GM12878 (cell line): Measurements from ENCODE around the gene RAP1B. TPM values are rescaled to one million over a fixed set of nuclear protein-coding genes. Genes with fewer than 3 reads are reported as not detected.

Source experiments
- BACH1 ChIP-seq: fragments of 450-650 bp; IDR thresholded peaks from 2 replicates; pipeline ENCODE4 v1.6.1; 2017; ENCODE audit warnings: mild to moderate bottlenecking, borderline replicate concordance
- BCLAF1 ChIP-seq: fragments of 450-650 bp; IDR thresholded peaks from 2 replicates; pipeline ENCODE4 v1.6.1; 2017; ENCODE audit warnings: antibody characterized with exemption, mild to moderate bottlenecking, moderate library complexity
- CEBPZ ChIP-seq: fragments of 150-350 bp; IDR thresholded peaks from 2 replicates; pipeline ENCODE4 v1.6.1; 2016; ENCODE audit warnings: low read depth, low read length
- CREB1 ChIP-seq: IDR thresholded peaks from 2 replicates; pipeline ENCODE4 v1.6.1; 2012; ENCODE audit warnings: low read depth, mild to moderate bottlenecking, inconsistent platforms
- CUX1 ChIP-seq: IDR thresholded peaks from 2 replicates; pipeline ENCODE4 v1.6.1; 2012; ENCODE audit warnings: improper control_type of control experiment, low read depth, low read length; ENCODE audit not compliant: insufficient replicate concordance
- FOXK2 ChIP-seq: fragments of 450-650 bp; IDR thresholded peaks from 2 replicates; pipeline ENCODE4 v1.6.1; 2017; ENCODE audit warnings: mild to moderate bottlenecking, moderate library complexity
- PKNOX1 ChIP-seq: fragments of 450-650 bp; IDR thresholded peaks from 2 replicates; pipeline ENCODE4 v1.6.1; 2016; ENCODE audit warnings: mild to moderate bottlenecking
- RAD21 ChIP-seq: IDR thresholded peaks from 2 replicates; pipeline ENCODE4 v1.6.1; 2011; ENCODE audit warnings: mild to moderate bottlenecking, low read depth, low read length, moderate library complexity; ENCODE audit not compliant: insufficient read depth
- RELB ChIP-seq: fragments of 450-650 bp; IDR thresholded peaks from 2 replicates; pipeline ENCODE4 v1.6.1; 2017; ENCODE audit warnings: low read depth, mild to moderate bottlenecking, moderate library complexity
- RFX5 ChIP-seq: IDR thresholded peaks from 2 replicates; pipeline ENCODE4 v1.6.1; 2011; ENCODE audit warnings: low read depth, low read length, improper control_type of control experiment
- ZBED1 ChIP-seq: IDR thresholded peaks from 2 replicates; pipeline ENCODE4 v1.6.1; 2016; ENCODE audit warnings: borderline replicate concordance
- polyA plus RNA-seq, 11 experiments: library from polyadenylated mRNA; depleted of rRNA in 4 of 11; unstranded in 6 of 11; stranded (reverse) in 5 of 11; fragments of >200 nt; fragmentation: Nextera tagmentation in 4 of 11; fragmentation: Illumina TruSeq in 1 of 11; extraction: Ambion mirVana in 4 of 11; extraction: Trizol in 1 of 11; gene quantifications; 1 replicate in 1 of 11; 2 replicates in 10 of 11; pipeline versions ENCODE4 v1.2.1 to v1.2.3, GENCODE V29; 2011 to 2016; ENCODE audit warnings: inconsistent platforms in 2 of 11, missing spikeins in 2 of 11, low read depth in 1 of 11
- total RNA-seq, 4 experiments: library from RNA; depleted of rRNA in 3 of 4; stranded (reverse); fragments of >200 nt in 3 of 4; fragmentation: Illumina TruSeq in 1 of 4; extraction: Trizol in 1 of 4; gene quantifications; 2 replicates each; pipeline versions ENCODE4 v1.2.1 to v1.2.3, GENCODE V29; 2013 to 2021

The RAP1B gene
- total and polyA plus RNA-seq, 10 of the 15 experiments (the other 5 are each of a cell fraction or from before 2014, with no cell fraction given): 88.9 to 219 (median 127) TPM

GRCh38 chr12:68610370-68611093, at the start of gene RAP1B (continued):
- peak; percentile 34; the same call in 1 of the 2 replicates for TF ChIP-seq RELB
- peak; percentile 76 for TF ChIP-seq BACH1
- no peak for TF ChIP-seq CUX1
- TF ChIP-seq BCLAF1: no peak
- TF ChIP-seq ZBED1: no peak
- no peak for TF ChIP-seq FOXK2
- TF ChIP-seq PKNOX1: no peak
- TF ChIP-seq RAD21: no peak
- no peak for TF ChIP-seq CEBPZ
- peak; percentile 80; the same call in 1 of the 2 replicates for TF ChIP-seq CREB1
- no peak for TF ChIP-seq RFX5
